Left lung (tissue), 10 donors: ENCODE measurements around the gene THAP10. TPM values are rescaled to one million over a fixed set of nuclear protein-coding genes. Genes with fewer than 3 reads are reported as not detected.

ENCODE experiments used
- ATAC-seq: fragments of 200-7000 bp; cut with Tn5 transposase; one replicate; pipeline ENCODE4 v1.9.1; 2020; ENCODE audit warnings: moderate library complexity
- DNase-seq, 4 donors: peaks; one replicate each; pipeline ENCODE4 v3.0.0-alpha.2; 2013 to 2020
- H3K27ac ChIP-seq, 2 donors: fragments of 200-600 bp; sonication (generic) in 1 of 2; one replicate each; pipeline versions ENCODE4 v1.5.0 to v1.8.0; 2020 to 2021
- H3K27me3 ChIP-seq, 2 donors: fragments of 200-600 bp; sonication (generic) in 1 of 2; one replicate each; pipeline versions ENCODE4 v1.5.0 to v1.8.0; 2020 to 2021
- H3K36me3 ChIP-seq, 2 donors: fragments of 200-600 bp; sonication (generic) in 1 of 2; one replicate each; pipeline versions ENCODE4 v1.5.0 to v1.8.0; 2020 to 2021
- H3K4me1 ChIP-seq, 2 donors: fragments of 200-600 bp; one replicate each; pipeline ENCODE4 v1.8.0; 2021
- H3K4me3 ChIP-seq, 2 donors: fragments of 200-600 bp; sonication (generic) in 1 of 2; one replicate each; pipeline versions ENCODE4 v1.5.0 to v1.8.0; 2020 to 2021; ENCODE audit warnings: mild to moderate bottlenecking in 1 of 2
- H3K9me3 ChIP-seq, 2 donors: fragments of 200-600 bp; sonication (generic) in 1 of 2; one replicate each; pipeline versions ENCODE4 v1.5.0 to v1.8.0; 2020 to 2021
- intact Hi-C, 2 donors: fragments of 100-400 bp; cut with DNase I; formaldehyde crosslinking; loops; one replicate each; pipeline versions ENCODE4 v1.11.2 to v1.14.2; 2022
- polyA plus RNA-seq, 6 donors: library from polyadenylated mRNA; unstranded; fragments of 120-200 nt; gene quantifications; one replicate each; pipeline ENCODE4 v1.2.1, GENCODE V29; 2013; ENCODE audit not compliant: insufficient read length in 6 of 6
- total RNA-seq, 2 donors: library from RNA; stranded (reverse); fragmentation: NEBNext Ultra II Directional; extraction: Animal tissue kit (Norgen Biotek cat#: 25700); gene quantifications; one replicate each; pipeline ENCODE4 v1.2.1, GENCODE V29; 2021
- TF ChIP-seq, protein P1 (sequence below), 2 donors: fragments of 200-600 bp; sonication (generic) in 1 of 2; IDR thresholded peaks; one replicate each; pipeline versions ENCODE4 v1.5.0 to v1.8.0; 2021; ENCODE audit warnings: antibody characterized with exemption in 2 of 2
- donor health status: DM: no; HTN: yes; CAD: no.
- donor health status: DM: no; HTN: no; CAD: no.

THAP10 gene
- total and polyA plus RNA-seq, 8 donors: 1.8 to 7.6 (median 6.0) TPM

DNA sequence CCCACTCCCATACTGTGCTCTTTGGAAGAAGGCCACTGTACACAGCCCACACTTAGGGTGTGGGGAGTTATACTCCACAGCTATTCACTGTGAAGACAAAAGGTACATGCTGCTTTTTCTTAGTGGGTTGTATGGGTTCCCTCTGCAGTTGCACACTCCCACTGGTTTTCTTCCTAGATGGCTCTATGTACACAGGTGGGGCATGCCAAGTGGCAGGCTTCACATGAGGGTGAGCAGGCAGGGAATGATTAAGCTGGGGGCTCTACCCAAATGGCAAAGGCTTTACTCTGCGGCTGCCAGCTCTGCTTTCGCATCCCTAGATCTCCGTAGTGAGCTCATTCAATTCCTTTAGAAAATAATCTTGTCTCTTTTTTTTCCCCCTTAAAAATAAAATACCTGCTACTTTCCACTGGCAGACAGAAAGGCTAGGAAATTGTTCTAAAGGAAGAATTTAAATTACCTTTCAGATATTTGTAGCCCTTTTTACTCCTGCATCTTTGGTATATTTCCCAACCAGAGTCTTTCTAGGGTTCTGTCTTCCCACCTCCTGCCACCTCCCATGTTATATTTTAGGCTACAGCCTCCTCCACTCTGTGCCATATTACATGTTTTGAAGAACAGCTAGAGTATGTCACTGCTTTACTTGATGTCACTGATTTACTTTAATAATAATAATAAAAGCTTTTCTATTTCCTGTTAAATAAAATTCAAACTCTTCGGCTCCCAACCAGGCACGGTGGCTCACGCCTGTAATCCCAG lies 46.5 kb downstream of the THAP10 start:
- Histone ChIP-seq H3K27ac (no peak overlapping the region), H3K9me3 (no peaks in the 10 kb centered on the region), H3K4me3 (no peak overlapping the region), H3K36me3 (no peaks in the 10 kb centered on the region), H3K4me1 (no peaks in the 10 kb centered on the region), H3K27me3 (peaks cover 6 to 19% of the 10 kb centered on the region in 2 donors)
- ATAC-seq (no peak), DNase-seq (no peak)
- intact Hi-C loops: no loop called here
- TF ChIP-seq, protein P1, sequence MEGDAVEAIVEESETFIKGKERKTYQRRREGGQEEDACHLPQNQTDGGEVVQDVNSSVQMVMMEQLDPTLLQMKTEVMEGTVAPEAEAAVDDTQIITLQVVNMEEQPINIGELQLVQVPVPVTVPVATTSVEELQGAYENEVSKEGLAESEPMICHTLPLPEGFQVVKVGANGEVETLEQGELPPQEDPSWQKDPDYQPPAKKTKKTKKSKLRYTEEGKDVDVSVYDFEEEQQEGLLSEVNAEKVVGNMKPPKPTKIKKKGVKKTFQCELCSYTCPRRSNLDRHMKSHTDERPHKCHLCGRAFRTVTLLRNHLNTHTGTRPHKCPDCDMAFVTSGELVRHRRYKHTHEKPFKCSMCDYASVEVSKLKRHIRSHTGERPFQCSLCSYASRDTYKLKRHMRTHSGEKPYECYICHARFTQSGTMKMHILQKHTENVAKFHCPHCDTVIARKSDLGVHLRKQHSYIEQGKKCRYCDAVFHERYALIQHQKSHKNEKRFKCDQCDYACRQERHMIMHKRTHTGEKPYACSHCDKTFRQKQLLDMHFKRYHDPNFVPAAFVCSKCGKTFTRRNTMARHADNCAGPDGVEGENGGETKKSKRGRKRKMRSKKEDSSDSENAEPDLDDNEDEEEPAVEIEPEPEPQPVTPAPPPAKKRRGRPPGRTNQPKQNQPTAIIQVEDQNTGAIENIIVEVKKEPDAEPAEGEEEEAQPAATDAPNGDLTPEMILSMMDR (IDR thresholded peaks at IDR 0.05): no peak

DNA sequence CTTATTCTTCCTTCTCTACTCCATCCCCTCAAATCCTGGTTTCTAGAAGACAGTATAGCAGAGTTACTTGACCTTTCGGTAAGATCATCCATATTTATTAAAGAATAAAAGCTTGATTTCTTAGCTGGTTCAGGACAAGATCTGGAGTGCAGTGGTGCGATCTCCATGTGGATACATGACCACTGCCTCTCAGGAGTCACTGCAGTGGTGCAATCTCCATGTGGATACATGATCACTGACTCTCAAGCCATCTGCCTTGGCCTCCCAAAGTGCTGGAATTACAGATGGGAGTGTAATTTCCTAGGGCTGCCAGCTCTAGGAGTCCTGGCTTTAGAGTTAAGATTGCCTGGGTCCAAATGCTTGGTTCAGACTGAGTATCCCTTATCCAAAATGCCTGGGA lies 54.8 kb downstream of the THAP10 start:
- DNase-seq (no peak), ATAC-seq (no peak)
- Histone ChIP-seq H3K4me3 (no peak overlapping the region), H3K36me3 (peaks cover 0 to 3% of the 10 kb centered on the region in 2 donors), H3K27me3 (no peaks in the 10 kb centered on the region), H3K27ac (no peak overlapping the region), H3K9me3 (no peaks in the 10 kb centered on the region), H3K4me1 (peaks cover 0 to 5% of the 10 kb centered on the region in 2 donors)
- intact Hi-C loops: no loop called here
- TF ChIP-seq, protein P1 (IDR thresholded peaks at IDR 0.05): no peak

DNA sequence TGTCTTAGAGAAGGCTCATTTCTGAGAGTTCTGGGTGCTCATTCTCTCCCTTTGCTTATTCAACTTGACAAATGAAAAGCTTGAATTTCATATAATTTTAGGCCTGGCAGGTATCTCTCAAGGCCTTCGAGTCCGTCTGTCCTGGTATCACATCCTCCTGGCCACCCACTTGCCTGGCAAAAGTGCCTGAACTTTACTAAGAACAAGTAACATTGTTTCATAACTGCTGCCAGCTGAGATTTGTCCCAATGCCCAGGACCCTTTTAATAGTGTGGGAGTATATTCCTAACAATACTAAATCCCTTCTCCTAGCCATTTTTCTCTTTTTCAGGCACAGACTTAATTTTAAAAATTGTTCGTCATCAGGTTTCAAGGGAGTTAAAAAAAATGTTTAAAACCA lies 56.4 kb downstream of the THAP10 start:
- Histone ChIP-seq H3K36me3 (peaks cover 0 to 8% of the 10 kb centered on the region in 2 donors), H3K27me3 (no peaks in the 10 kb centered on the region), H3K4me3 (no peak overlapping the region), H3K27ac (no peak overlapping the region), H3K4me1 (peaks cover 0 to 5% of the 10 kb centered on the region in 2 donors), H3K9me3 (no peaks in the 10 kb centered on the region)
- intact Hi-C loops: no loop called here
- TF ChIP-seq, protein P1 (IDR thresholded peaks at IDR 0.05): no peak
- DNase-seq: no peak
- ATAC-seq: no peak

DNA sequence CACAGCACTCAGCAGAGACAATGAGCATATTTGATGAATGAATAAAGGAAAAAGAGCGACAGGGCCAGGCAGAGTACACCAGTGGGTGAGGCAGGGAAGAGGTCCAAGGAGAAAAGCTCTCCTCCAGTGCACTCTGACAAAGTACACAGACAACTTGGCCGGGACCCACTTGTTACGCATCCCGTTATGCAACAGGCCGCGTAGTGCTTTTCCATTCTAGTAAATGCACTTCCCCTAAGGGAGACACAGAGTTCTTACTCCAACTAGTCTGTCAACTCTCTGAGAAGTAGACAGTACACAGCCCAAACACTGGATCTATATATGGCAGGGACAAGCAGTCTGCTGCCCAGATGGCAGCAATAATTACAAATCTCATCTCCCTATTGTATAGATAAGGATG lies 56.8 kb downstream of the THAP10 start:
- ATAC-seq: no peak
- no peak overlapping the region for H3K27ac ChIP-seq

DNA sequence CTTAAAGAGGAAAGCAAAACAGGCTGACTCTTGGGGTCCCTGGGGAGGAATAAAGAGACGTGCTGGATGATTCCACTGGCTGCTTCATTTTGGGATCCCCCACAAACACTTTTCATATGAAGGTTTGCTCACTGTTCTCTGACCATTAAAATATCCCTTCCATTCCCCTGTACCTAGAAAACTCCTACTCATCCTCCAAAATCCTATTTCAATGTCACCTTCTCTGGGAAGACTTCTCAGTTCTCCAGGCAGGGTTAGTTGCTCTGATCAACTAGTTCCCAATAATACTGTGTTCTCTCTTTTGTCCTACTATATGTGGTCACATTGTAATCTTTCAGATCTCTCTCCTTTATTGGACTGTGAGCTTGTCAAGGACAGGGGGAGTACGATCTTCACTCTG lies 57.2 kb downstream of the THAP10 start:
- ATAC-seq: no peak

More for the DNA sequence above, 56.8 kb downstream of the THAP10 start:
- Histone ChIP-seq H3K27me3 (no peaks in the 10 kb centered on the region), H3K9me3 (no peaks in the 10 kb centered on the region), H3K4me1 (peaks cover 0 to 5% of the 10 kb centered on the region in 2 donors), H3K36me3 (peaks cover 0 to 8% of the 10 kb centered on the region in 2 donors), H3K4me3 (no peak overlapping the region)
- intact Hi-C loops: no loop called here
- TF ChIP-seq, protein P1 (IDR thresholded peaks at IDR 0.05): no peak
- DNase-seq: no peak

More for the DNA sequence above, 57.2 kb downstream of the THAP10 start:
- Histone ChIP-seq H3K9me3 (no peaks in the 10 kb centered on the region), H3K4me3 (no peak overlapping the region), H3K4me1 (peaks cover 0 to 5% of the 10 kb centered on the region in 2 donors), H3K27me3 (no peaks in the 10 kb centered on the region), H3K27ac (no peak overlapping the region), H3K36me3 (peaks cover 0 to 8% of the 10 kb centered on the region in 2 donors)
- intact Hi-C loops: no loop called here
- TF ChIP-seq, protein P1 (IDR thresholded peaks at IDR 0.05): no peak
- no peak for DNase-seq
